ENCODE data around the gene KLF14.
"Not testable (repeated sequence)": the region's sequence is repeated elsewhere in the genome, so short reads cannot be mapped to it uniquely, and the experiment has no call there.

Gene KLF14

GRCh38 chr7:130712416-130712815 is 21.6 kb downstream of the KLF14 start:
- no peak for DNase-seq

GRCh38 chr7:130708766-130709165 is 25.2 kb downstream of the KLF14 start:
- no peak for DNase-seq

GRCh38 chr7:130708001-130708400 is 26.0 kb downstream of the KLF14 start:
- no peak for DNase-seq

GRCh38 chr7:130703851-130704250 is 30.2 kb downstream of the KLF14 start:
- DNase-seq = no peak

- no peak for DNase-seq
Measured at GRCh38 chr7:130701650-130702049, 32.4 kb downstream of the KLF14 start.

- no peak for DNase-seq
Measured at GRCh38 chr7:130700760-130701159, 33.2 kb downstream of the KLF14 start.

- DNase-seq = no peak
Measured at GRCh38 chr7:130699686-130700085, 34.3 kb downstream of the KLF14 start.

GRCh38 chr7:130697820-130698219 is 36.2 kb downstream of the KLF14 start:
- DNase-seq = no peak

- DNase-seq = peak; percentile 54 to 74
Measured at GRCh38 chr7:130695840-130696239, 38.2 kb downstream of the KLF14 start.

GRCh38 chr7:130692396-130692795 is 41.6 kb downstream of the KLF14 start:
- not testable (repeated sequence) for DNase-seq

- peak in 1 of 2 experiments; percentile 13 for DNase-seq
Measured at GRCh38 chr7:130689683-130690082, 44.3 kb downstream of the KLF14 start.

- DNase-seq = no peak
Measured at GRCh38 chr7:130683026-130683425, 51.0 kb downstream of the KLF14 start.
